ENCODE measurements around the gene RSPH3. TPM values are rescaled to one million over a fixed set of nuclear protein-coding genes. Genes with fewer than 3 reads are reported as not detected.

Gene RSPH3
- polyA plus RNA-seq, 1 of the 3 experiments (the other 2 are of a cell fraction): 2.1 TPM

DNA sequence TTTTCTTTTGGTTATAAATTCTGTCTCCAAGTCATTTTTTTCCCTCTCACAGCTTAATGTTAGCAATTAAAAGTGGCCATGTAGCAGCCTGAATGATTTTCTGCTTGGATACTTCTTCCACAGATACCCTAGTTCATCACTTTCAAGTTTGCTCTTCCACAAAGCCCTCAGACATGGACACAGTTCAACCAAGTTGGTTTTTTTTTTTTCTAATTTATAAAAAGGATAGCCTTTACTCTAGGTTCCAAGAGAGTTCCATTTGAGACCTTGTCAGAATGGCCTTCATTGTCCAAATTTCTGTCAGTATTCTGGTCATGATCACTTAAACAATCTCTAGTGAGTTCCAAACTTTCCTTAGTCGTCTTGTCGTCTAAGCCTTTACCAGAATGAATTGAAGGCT lies 40.0 kb downstream of the RSPH3 start:
- Histone ChIP-seq H3K79me2 (ENCODE audit: insufficient read depth) (no peaks in the 10 kb centered on the region), H3K9me2 (no peaks in the 10 kb centered on the region), H3K27me3 (ENCODE audit: insufficient read depth) (no peaks in the 10 kb centered on the region), H2AFZ (ENCODE audit: low read depth) (no peak overlapping the region), H3K36me3 (replicated peaks in 1 of 2; ENCODE audit: control insufficient read depth in 1 of 2, insufficient read depth in 2 of 2, low read length in 1 of 2) (no peaks in the 10 kb centered on the region), H4K20me1 (ENCODE audit: insufficient read depth) (no peaks in the 10 kb centered on the region), H3K27ac (ENCODE audit: low read depth in 2 of 2, low read length in 1 of 2) (no peak overlapping the region), H3K4me3 (ENCODE audit: low read depth in 2 of 2, low read length in 1 of 2) (no peak overlapping the region), H3K9me3 (0 out of 2 replicates have a peak, but pooled peaks cover 3% of the 10 kb centered on the region), H3K9ac (no peak overlapping the region), H3K4me1 (ENCODE audit: control insufficient read depth in 1 of 2, insufficient read depth in 2 of 2, low read depth in 1 of 2, low read length in 1 of 2) (no peaks in the 10 kb centered on the region; a peak in 1 of 4 replicates), H3K4me2 (no peak overlapping the region), H3F3A (replicated peaks; ENCODE audit: insufficient read depth) (no peaks in the 10 kb centered on the region)
- 95% methylated on average over 2 of the region's 2 CpGs for WGBS (ENCODE audit: low lambda C conversion rate)
- ChIA-PET CTCF (interaction anchor here (0.6 to 5.0 kb wide), 4 partner anchors 12 to 256 kb away, joined by 3 to 21 read pairs (median 6); no protein-coding TSS in a partner anchor), POLR2A (no interaction called here)
- TF ChIP-seq TCF12 (IDR thresholded peaks at IDR 0.05) (no peak), SIN3A (IDR thresholded peaks at IDR 0.05; ENCODE audit: borderline replicate concordance, low read depth, low read length) (no peak), TEAD4 (IDR thresholded peaks at IDR 0.05; ENCODE audit: borderline replicate concordance, insufficient read depth) (no peak), GATA2 (CRISPR knock-in tag; IDR thresholded peaks at IDR 0.05) (no peak), YY1 (IDR thresholded peaks at IDR 0.05; ENCODE audit: low read depth) (no peak)
- TF ChIP-seq, protein P1, sequence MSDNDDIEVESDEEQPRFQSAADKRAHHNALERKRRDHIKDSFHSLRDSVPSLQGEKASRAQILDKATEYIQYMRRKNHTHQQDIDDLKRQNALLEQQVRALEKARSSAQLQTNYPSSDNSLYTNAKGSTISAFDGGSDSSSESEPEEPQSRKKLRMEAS (IDR thresholded peaks at IDR 0.05; ENCODE audit: low read depth): no peak
- TF ChIP-seq, protein P2, sequence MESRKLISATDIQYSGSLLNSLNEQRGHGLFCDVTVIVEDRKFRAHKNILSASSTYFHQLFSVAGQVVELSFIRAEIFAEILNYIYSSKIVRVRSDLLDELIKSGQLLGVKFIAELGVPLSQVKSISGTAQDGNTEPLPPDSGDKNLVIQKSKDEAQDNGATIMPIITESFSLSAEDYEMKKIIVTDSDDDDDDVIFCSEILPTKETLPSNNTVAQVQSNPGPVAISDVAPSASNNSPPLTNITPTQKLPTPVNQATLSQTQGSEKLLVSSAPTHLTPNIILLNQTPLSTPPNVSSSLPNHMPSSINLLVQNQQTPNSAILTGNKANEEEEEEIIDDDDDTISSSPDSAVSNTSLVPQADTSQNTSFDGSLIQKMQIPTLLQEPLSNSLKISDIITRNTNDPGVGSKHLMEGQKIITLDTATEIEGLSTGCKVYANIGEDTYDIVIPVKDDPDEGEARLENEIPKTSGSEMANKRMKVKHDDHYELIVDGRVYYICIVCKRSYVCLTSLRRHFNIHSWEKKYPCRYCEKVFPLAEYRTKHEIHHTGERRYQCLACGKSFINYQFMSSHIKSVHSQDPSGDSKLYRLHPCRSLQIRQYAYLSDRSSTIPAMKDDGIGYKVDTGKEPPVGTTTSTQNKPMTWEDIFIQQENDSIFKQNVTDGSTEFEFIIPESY (IDR thresholded peaks at IDR 0.05; ENCODE audit: borderline replicate concordance, low read depth): no peak
- TF ChIP-seq, protein P3, sequence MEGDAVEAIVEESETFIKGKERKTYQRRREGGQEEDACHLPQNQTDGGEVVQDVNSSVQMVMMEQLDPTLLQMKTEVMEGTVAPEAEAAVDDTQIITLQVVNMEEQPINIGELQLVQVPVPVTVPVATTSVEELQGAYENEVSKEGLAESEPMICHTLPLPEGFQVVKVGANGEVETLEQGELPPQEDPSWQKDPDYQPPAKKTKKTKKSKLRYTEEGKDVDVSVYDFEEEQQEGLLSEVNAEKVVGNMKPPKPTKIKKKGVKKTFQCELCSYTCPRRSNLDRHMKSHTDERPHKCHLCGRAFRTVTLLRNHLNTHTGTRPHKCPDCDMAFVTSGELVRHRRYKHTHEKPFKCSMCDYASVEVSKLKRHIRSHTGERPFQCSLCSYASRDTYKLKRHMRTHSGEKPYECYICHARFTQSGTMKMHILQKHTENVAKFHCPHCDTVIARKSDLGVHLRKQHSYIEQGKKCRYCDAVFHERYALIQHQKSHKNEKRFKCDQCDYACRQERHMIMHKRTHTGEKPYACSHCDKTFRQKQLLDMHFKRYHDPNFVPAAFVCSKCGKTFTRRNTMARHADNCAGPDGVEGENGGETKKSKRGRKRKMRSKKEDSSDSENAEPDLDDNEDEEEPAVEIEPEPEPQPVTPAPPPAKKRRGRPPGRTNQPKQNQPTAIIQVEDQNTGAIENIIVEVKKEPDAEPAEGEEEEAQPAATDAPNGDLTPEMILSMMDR (IDR thresholded peaks at IDR 0.05): no peak
- no peak for DNase-seq

DNA sequence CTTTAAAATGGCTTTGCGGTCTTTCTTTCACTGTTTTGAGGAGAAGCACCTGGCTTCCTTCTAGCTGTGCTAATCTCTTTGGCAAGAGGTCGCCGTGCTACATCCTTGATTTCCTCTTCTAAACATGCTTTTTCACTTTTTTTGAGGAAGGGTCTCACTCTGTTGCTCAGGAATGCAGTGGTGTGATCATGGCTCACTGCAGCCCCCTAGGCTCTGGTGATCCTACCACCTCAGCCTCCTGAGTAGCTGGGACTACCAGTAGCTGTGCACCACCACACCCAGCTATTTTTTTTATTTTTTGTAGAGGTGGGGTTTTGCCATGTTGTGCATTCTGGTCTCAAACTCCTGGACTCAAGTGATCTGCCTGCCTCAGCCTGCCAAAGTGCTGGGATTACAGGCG lies 40.5 kb downstream of the RSPH3 start:
- ChIA-PET CTCF (interaction anchor here (1.1 to 5.0 kb wide), 4 partner anchors 13 to 255 kb away, joined by 4 to 21 read pairs (median 8); no protein-coding TSS in a partner anchor), POLR2A (no interaction called here)
- no peaks in the 10 kb centered on the region for H3K9me2 ChIP-seq
- no peak overlapping the region for H2AFZ ChIP-seq (ENCODE audit: low read depth)
- H3K79me2 ChIP-seq (ENCODE audit: insufficient read depth): no peaks in the 10 kb centered on the region
- TF ChIP-seq SIN3A (IDR thresholded peaks at IDR 0.05; ENCODE audit: borderline replicate concordance, low read depth, low read length) (no peak), RCOR1 (IDR thresholded peaks at IDR 0.05; ENCODE audit: low read length) (no peak), GABPA (IDR thresholded peaks at IDR 0.05; ENCODE audit: low read depth) (no peak), RAD21 (IDR thresholded peaks at IDR 0.05; ENCODE audit: low read length) (no peak), JUND (IDR thresholded peaks at IDR 0.05) (no peak), FOXM1 (IDR thresholded peaks at IDR 0.05; ENCODE audit: low read depth) (no peak), CHD2 (IDR thresholded peaks at IDR 0.05; ENCODE audit: low read length, partially characterized antibody) (no peak), FOXJ3 (CRISPR knock-in tag; IDR thresholded peaks at IDR 0.05) (no peak), TEAD4 (IDR thresholded peaks at IDR 0.05; ENCODE audit: borderline replicate concordance, insufficient read depth) (no peak)
- TF ChIP-seq, protein P4, sequence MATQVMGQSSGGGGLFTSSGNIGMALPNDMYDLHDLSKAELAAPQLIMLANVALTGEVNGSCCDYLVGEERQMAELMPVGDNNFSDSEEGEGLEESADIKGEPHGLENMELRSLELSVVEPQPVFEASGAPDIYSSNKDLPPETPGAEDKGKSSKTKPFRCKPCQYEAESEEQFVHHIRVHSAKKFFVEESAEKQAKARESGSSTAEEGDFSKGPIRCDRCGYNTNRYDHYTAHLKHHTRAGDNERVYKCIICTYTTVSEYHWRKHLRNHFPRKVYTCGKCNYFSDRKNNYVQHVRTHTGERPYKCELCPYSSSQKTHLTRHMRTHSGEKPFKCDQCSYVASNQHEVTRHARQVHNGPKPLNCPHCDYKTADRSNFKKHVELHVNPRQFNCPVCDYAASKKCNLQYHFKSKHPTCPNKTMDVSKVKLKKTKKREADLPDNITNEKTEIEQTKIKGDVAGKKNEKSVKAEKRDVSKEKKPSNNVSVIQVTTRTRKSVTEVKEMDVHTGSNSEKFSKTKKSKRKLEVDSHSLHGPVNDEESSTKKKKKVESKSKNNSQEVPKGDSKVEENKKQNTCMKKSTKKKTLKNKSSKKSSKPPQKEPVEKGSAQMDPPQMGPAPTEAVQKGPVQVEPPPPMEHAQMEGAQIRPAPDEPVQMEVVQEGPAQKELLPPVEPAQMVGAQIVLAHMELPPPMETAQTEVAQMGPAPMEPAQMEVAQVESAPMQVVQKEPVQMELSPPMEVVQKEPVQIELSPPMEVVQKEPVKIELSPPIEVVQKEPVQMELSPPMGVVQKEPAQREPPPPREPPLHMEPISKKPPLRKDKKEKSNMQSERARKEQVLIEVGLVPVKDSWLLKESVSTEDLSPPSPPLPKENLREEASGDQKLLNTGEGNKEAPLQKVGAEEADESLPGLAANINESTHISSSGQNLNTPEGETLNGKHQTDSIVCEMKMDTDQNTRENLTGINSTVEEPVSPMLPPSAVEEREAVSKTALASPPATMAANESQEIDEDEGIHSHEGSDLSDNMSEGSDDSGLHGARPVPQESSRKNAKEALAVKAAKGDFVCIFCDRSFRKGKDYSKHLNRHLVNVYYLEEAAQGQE (IDR thresholded peaks at IDR 0.05; ENCODE audit: low read depth, low read length): no peak
- WGBS (ENCODE audit: low lambda C conversion rate): 91% methylated on average over 4 of the region's 4 CpGs
- H3K9me3 ChIP-seq: no peaks in the 10 kb centered on the region
- H3K27ac ChIP-seq (ENCODE audit: low read depth in 2 of 2, low read length in 1 of 2): no peak overlapping the region
- H3K4me2 ChIP-seq: no peak overlapping the region
- H4K20me1 ChIP-seq (ENCODE audit: insufficient read depth): no peaks in the 10 kb centered on the region
- no peak for DNase-seq
- no peaks in the 10 kb centered on the region for H3F3A ChIP-seq (replicated peaks; ENCODE audit: insufficient read depth)
- no peaks in the 10 kb centered on the region; a peak in 1 of 4 replicates for H3K4me1 ChIP-seq (ENCODE audit: control insufficient read depth in 1 of 2, insufficient read depth in 2 of 2, low read depth in 1 of 2, low read length in 1 of 2)
- no peak overlapping the region for H3K9ac ChIP-seq
- H3K27me3 ChIP-seq (ENCODE audit: insufficient read depth): no peaks in the 10 kb centered on the region
- no peaks in the 10 kb centered on the region for H3K36me3 ChIP-seq (replicated peaks in 1 of 2; ENCODE audit: control insufficient read depth in 1 of 2, insufficient read depth in 2 of 2, low read length in 1 of 2)
- H3K4me3 ChIP-seq (ENCODE audit: low read depth in 2 of 2, low read length in 1 of 2): no peak overlapping the region

Data from SK-N-SH (cell line).